Spinal cord (tissue), 10 donors: ENCODE results near the gene S1PR2. TPM values are rescaled to one million over a fixed set of nuclear protein-coding genes. Genes with fewer than 3 reads are reported as not detected.

Experiments
- DNase-seq, 6 donors: peaks; one replicate each; pipeline versions ENCODE4 v3.0.0 to v3.0.0-alpha.2; 2013 to 2015; ENCODE audit warnings: low spot score in 6 of 6, low read depth in 4 of 6
- H3K27ac ChIP-seq: one replicate; pipeline ENCODE4 v1.5.1; 2013; ENCODE audit warnings: low read depth, low read length, control low read depth
- H3K27me3 ChIP-seq: one replicate; pipeline ENCODE4 v1.6.1; 2013; ENCODE audit warnings: low read length; ENCODE audit not compliant: control insufficient read depth, insufficient read depth
- H3K36me3 ChIP-seq: one replicate; pipeline ENCODE4 v1.6.1; 2013; ENCODE audit warnings: low read length; ENCODE audit not compliant: control insufficient read depth, insufficient read depth
- H3K4me1 ChIP-seq: one replicate; pipeline ENCODE4 v1.6.1; 2013; ENCODE audit warnings: low read length; ENCODE audit not compliant: control insufficient read depth, insufficient read depth
- H3K4me3 ChIP-seq: one replicate; pipeline ENCODE4 v1.5.1; 2013; ENCODE audit warnings: low read depth, low read length, control low read depth
- H3K9me3 ChIP-seq: one replicate; pipeline ENCODE4 v1.6.1; 2013; ENCODE audit warnings: low read length; ENCODE audit not compliant: control insufficient read depth, insufficient read depth
- WGBS: methylation state at CpG from one replicate; pipeline ENCODE4 v1.1.5; 2013; ENCODE audit warnings: missing lambda C conversion rate; ENCODE audit not compliant: insufficient coverage; 5-methylcytosine and 5-hydroxymethylcytosine counted together
- polyA plus RNA-seq, 2 donors: library from polyadenylated mRNA; unstranded; fragments of 120-200 nt; gene quantifications; one replicate each; pipeline ENCODE4 v1.2.1, GENCODE V29; 2013; ENCODE audit not compliant: insufficient read length in 2 of 2
- total RNA-seq, 2 donors: library from RNA; depleted of rRNA in 1 of 2; stranded (reverse); fragments of 120-200 nt in 1 of 2; fragments of >200 nt in 1 of 2; gene quantifications; one replicate each; pipeline versions ENCODE4 v1.2.3 to v1.2.4, GENCODE V29; 2013 to 2014
- donor health status: healthy.

Gene S1PR2
- total and polyA plus RNA-seq, 4 donors, result 4.4 to 8.2 (median 5.9) TPM

DNA sequence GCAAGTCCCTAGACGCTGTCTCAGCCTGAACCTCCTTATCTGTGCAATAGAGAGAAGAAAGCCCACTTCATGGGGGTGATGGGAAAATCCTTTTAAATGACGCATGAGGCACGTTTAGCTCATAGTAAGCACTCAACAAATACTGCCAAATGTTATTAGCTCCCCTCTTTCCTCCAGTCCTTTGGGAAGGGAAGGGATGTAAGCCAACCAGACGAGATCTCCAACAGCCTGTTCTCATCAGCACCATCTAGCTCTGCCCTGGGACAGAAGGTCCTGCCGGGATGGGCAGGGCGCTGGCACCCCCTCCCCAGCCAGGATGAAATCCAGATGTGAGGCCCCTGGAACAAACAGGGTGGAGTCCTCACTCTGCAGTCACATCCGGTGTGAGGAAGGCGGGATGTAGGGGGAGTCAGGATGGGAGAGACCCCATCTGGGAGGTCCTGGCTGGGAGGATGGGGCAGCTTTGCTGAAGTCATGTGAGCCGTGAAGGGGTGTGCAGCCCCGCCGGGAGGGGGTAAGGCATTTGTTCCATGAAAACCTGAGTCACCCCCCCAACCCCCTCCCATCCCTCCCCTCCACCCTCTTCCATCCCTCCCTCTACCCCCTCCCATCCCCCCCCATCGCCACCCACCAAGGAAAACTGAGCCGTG lies 4.6 kb downstream of the S1PR2 start:
- peak in 1 of 6 donors; percentile 53 for DNase-seq
- Histone ChIP-seq H3K27me3 (no peaks in the 10 kb centered on the region), H3K27ac (peak overlapping the region; percentile 91), H3K9me3 (no peaks in the 10 kb centered on the region), H3K4me3 (peak overlapping the region; percentile 12), H3K4me1 (peaks cover 46% of the 10 kb centered on the region), H3K36me3 (peaks cover 28% of the 10 kb centered on the region)
- WGBS, result 30% methylated on average over 3 of the region's 13 CpGs

- WGBS, result 91% methylated on average over 4 of the region's 6 CpGs
- peaks cover 46% of the 10 kb centered on the region for H3K4me1 ChIP-seq
- peak overlapping the region; percentile 91 for H3K27ac ChIP-seq
- no peak for DNase-seq
- H3K4me3 ChIP-seq, result no peak overlapping the region
- no peaks in the 10 kb centered on the region for H3K9me3 ChIP-seq
- no peaks in the 10 kb centered on the region for H3K27me3 ChIP-seq
- H3K36me3 ChIP-seq, result peaks cover 31% of the 10 kb centered on the region
These were observed 5.1 kb downstream of the S1PR2 start for GRCh38 chr19:10226021-10226375.

DNA sequence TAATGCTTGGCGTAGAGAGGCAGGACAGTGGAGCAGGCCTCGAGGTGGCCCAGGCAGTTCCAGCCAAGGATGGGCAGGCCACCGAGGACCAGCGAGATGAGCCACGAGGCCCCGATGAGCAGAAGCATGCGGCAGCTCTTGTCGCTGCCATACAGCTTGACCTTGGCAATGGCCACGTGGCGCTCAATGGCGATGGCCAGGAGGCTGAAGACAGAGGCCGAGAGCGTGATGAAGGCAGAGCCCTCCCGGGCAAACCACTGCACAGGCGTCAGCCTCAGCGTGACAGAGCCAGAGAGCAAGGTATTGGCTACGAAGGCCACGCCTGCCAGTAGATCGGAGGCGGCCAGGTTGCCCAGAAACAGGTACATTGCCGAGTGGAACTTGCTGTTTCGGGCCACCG lies 6.8 kb downstream of the S1PR2 start:
- Histone ChIP-seq H3K27ac (no peak overlapping the region), H3K27me3 (no peaks in the 10 kb centered on the region), H3K4me3 (no peak overlapping the region), H3K4me1 (peaks cover 34% of the 10 kb centered on the region), H3K36me3 (peaks cover 31% of the 10 kb centered on the region), H3K9me3 (no peaks in the 10 kb centered on the region)
- WGBS, result 96% methylated on average over 23 of the region's 23 CpGs
- no peak for DNase-seq

- Histone ChIP-seq H3K27me3 (no peaks in the 10 kb centered on the region), H3K4me3 (no peak overlapping the region), H3K36me3 (peaks cover 31% of the 10 kb centered on the region), H3K27ac (no peak overlapping the region), H3K4me1 (peaks cover 30% of the 10 kb centered on the region), H3K9me3 (no peaks in the 10 kb centered on the region)
- no peak for DNase-seq
- WGBS, result 94% methylated on average over 20 of the region's 28 CpGs
These were observed 7.5 kb downstream of the S1PR2 start for GRCh38 chr19:10223488-10224213.

DNA sequence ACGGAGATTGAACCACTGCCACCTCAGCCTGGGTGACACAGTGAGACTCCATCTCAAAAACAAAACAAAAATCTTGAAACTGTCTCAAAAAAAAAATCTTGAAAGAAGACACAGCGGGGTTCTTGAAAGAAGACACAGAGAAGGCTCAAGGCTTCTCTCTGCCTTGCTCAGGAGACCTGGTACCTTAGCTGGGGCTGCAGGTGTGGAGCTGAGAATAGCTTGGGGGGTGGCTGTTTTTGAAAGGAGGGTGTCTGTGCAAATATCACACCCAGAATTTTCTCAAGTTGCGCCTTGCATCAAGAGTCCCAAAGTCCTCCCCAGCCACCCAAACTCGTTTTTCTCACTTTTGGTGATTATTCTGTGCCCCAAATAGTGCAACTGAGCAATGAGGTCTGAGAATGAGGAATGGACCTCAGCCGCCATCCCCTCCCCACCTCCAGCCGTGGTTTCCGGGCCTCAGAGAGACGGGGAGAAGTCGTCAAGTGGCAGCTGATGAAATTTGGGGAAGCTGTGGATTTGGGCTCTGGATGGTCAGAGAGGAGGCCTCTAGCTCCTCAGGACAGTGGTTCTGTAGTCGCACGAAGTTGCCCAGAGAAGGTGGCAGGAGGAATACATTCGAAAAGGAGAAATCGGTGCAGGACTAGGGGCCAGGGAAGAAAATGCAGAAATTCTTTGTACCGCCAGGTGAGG lies 8.8 kb downstream of the S1PR2 start:
- Histone ChIP-seq H3K9me3 (no peaks in the 10 kb centered on the region), H3K36me3 (peaks cover 27% of the 10 kb centered on the region), H3K4me3 (no peak overlapping the region), H3K27me3 (no peaks in the 10 kb centered on the region), H3K27ac (no peak overlapping the region), H3K4me1 (peaks cover 18% of the 10 kb centered on the region)
- no peak for DNase-seq
- WGBS, result 92% methylated on average over 10 of the region's 14 CpGs

- Histone ChIP-seq H3K4me1 (peaks cover 3% of the 10 kb centered on the region), H3K4me3 (no peak overlapping the region), H3K27ac (no peak overlapping the region), H3K27me3 (no peaks in the 10 kb centered on the region), H3K36me3 (peaks cover 28% of the 10 kb centered on the region), H3K9me3 (no peaks in the 10 kb centered on the region)
- DNase-seq, result no peak
- WGBS, result 100% methylated on average over 1 of the region's 7 CpGs
These were observed 10.4 kb downstream of the S1PR2 start for GRCh38 chr19:10220695-10221094.

- Histone ChIP-seq H3K27me3 (no peaks in the 10 kb centered on the region), H3K27ac (no peak overlapping the region), H3K4me3 (no peak overlapping the region), H3K4me1 (no peaks in the 10 kb centered on the region), H3K9me3 (no peaks in the 10 kb centered on the region), H3K36me3 (peaks cover 27% of the 10 kb centered on the region)
- WGBS, result 46% methylated on average over 2 of the region's 3 CpGs
- DNase-seq, result no peak
These were observed 11.5 kb downstream of the S1PR2 start for GRCh38 chr19:10219678-10220077.

- H3K36me3 ChIP-seq, result peaks cover 6% of the 10 kb centered on the region
- H3K27ac ChIP-seq, result no peak overlapping the region
- no peaks in the 10 kb centered on the region for H3K4me1 ChIP-seq
- 88% methylated on average over 6 of the region's 9 CpGs for WGBS
- no peak overlapping the region for H3K4me3 ChIP-seq
- no peaks in the 10 kb centered on the region for H3K27me3 ChIP-seq
- DNase-seq, result no peak
- no peaks in the 10 kb centered on the region for H3K9me3 ChIP-seq
These were observed 14.0 kb downstream of the S1PR2 start for GRCh38 chr19:10217085-10217484.

- Histone ChIP-seq H3K9me3 (no peaks in the 10 kb centered on the region), H3K4me1 (no peaks in the 10 kb centered on the region), H3K27ac (no peak overlapping the region), H3K27me3 (no peaks in the 10 kb centered on the region), H3K36me3 (peaks cover 3% of the 10 kb centered on the region), H3K4me3 (no peak overlapping the region)
- no peak for DNase-seq
- no CpG with 5 or more reads among the region's 5 CpGs for WGBS
These were observed 16.3 kb downstream of the S1PR2 start for GRCh38 chr19:10214784-10215183.
